Natural killer cell (primary cell): Measurements from ENCODE around the gene UGT1A10. TPM values are rescaled to one million over a fixed set of nuclear protein-coding genes. Genes with fewer than 3 reads are reported as not detected.

ENCODE experiments used
- ATAC-seq, 3 donors: fragments of 150-1000 bp in 2 of 3; fragments of 200-7000 bp in 1 of 3; cut with Tn5 transposase; 1 replicate in 1 of 3; 2 replicates in 2 of 3; pipeline ENCODE4 v1.10.0; 2021; ENCODE audit warnings: mild to moderate bottlenecking in 2 of 3, moderate library complexity in 2 of 3
- DNase-seq, 2 donors: peaks; one replicate each; pipeline versions ENCODE4 v3.0.0 to v3.0.0-alpha.2; 2013 to 2021; ENCODE audit warnings: mixed read lengths in 1 of 2
- H3K27ac ChIP-seq: one replicate; pipeline ENCODE4 v1.5.1; 2013; ENCODE audit warnings: mild to moderate bottlenecking, low read length
- H3K27me3 ChIP-seq: one replicate; pipeline ENCODE4 v1.6.1; 2013; ENCODE audit warnings: low read length; ENCODE audit not compliant: control insufficient read depth, insufficient read depth
- H3K36me3 ChIP-seq: one replicate; pipeline ENCODE4 v1.6.1; 2013; ENCODE audit warnings: low read length; ENCODE audit not compliant: control insufficient read depth, insufficient read depth
- H3K4me1 ChIP-seq: one replicate; pipeline ENCODE4 v1.6.1; 2013; ENCODE audit warnings: low read length; ENCODE audit not compliant: control insufficient read depth, insufficient read depth
- H3K4me3 ChIP-seq: one replicate; pipeline ENCODE4 v1.5.1; 2013; ENCODE audit warnings: low read length
- H3K9me3 ChIP-seq: one replicate; pipeline ENCODE4 v1.6.1; 2013; ENCODE audit warnings: low read length; ENCODE audit not compliant: control insufficient read depth, insufficient read depth
- H3K27ac Mint-ChIP-seq, 2 donors: one replicate each; pipeline ENCODE4 v1.8.0; 2022; ENCODE audit warnings: mild to moderate bottlenecking in 2 of 2, mixed read lengths in 2 of 2, moderate library complexity in 1 of 2
- H3K27me3 Mint-ChIP-seq, 2 donors: one replicate each; pipeline ENCODE4 v1.8.0; 2022; ENCODE audit warnings: low read depth in 2 of 2, mixed read lengths in 2 of 2
- H3K36me3 Mint-ChIP-seq: one replicate; pipeline ENCODE4 v1.8.0; 2022; ENCODE audit warnings: mixed read lengths
- H3K4me1 Mint-ChIP-seq, 2 donors: one replicate each; pipeline ENCODE4 v1.8.0; 2022; ENCODE audit warnings: mixed read lengths in 2 of 2
- H3K4me3 Mint-ChIP-seq: one replicate; pipeline ENCODE4 v1.8.0; 2022; ENCODE audit warnings: mild to moderate bottlenecking, moderate library complexity, mixed read lengths
- H3K9me3 Mint-ChIP-seq, 2 donors: one replicate each; pipeline ENCODE4 v1.8.0; 2022; ENCODE audit warnings: mixed read lengths in 2 of 2
- CTCF ChIP-seq: fragments of 200-600 bp; IDR thresholded peaks from one replicate; pipeline ENCODE4 v1.8.0; 2022; ENCODE audit warnings: antibody characterized with exemption
- WGBS: methylation state at CpG from one replicate; pipeline ENCODE4 v1.1.7; 2013; ENCODE audit warnings: missing lambda C conversion rate; ENCODE audit not compliant: insufficient coverage; 5-methylcytosine and 5-hydroxymethylcytosine counted together
- intact Hi-C: fragments of 100-400 bp; cut with micrococcal nuclease; formaldehyde crosslinking; loops from one replicate; pipeline ENCODE4 v1.14.2; 2022
- total RNA-seq, 4 donors: library from RNA; stranded (reverse); fragments of 120-200 nt in 1 of 4; gene quantifications; one replicate each; pipeline versions ENCODE4 v1.2.3 to v1.2.4, GENCODE V29; 2013 to 2022

UGT1A10 gene
- total RNA-seq, 3 donors from 2014 or later (not counting 1 experiment from before 2014, with no cell fraction given): not detected

GRCh38 chr2:233811732-233812131 lies 175.5 kb downstream of the UGT1A10 start:
- no peaks in the 10 kb centered on the region for H3K4me1 Mint-ChIP-seq
- intact Hi-C loops: no loop called here
- TF ChIP-seq CTCF: no peak
- no peaks in the 10 kb centered on the region for H3K27me3 ChIP-seq
- no peaks in the 10 kb centered on the region for H3K9me3 Mint-ChIP-seq
- H3K36me3 Mint-ChIP-seq: no peaks in the 10 kb centered on the region
- H3K9me3 ChIP-seq: no peaks in the 10 kb centered on the region
- H3K27me3 Mint-ChIP-seq: peaks cover 8 to 28% of the 10 kb centered on the region in 2 donors
- WGBS: 91% methylated on average over 8 of the region's 8 CpGs
- H3K27ac Mint-ChIP-seq: no peak overlapping the region
- H3K4me3 Mint-ChIP-seq: no peak overlapping the region
- no peaks in the 10 kb centered on the region for H3K4me1 ChIP-seq
- H3K4me3 ChIP-seq: no peak overlapping the region
- ATAC-seq: no peak
- H3K27ac ChIP-seq: no peak overlapping the region
- H3K36me3 ChIP-seq: no peaks in the 10 kb centered on the region
- no peak for DNase-seq

- no peak overlapping the region for H3K4me3 ChIP-seq
- DNase-seq: no peak
- no peaks in the 10 kb centered on the region for H3K27me3 ChIP-seq
- intact Hi-C loops: no loop called here
- no peak for ATAC-seq
- no peaks in the 10 kb centered on the region for H3K36me3 ChIP-seq
- no peak overlapping the region for H3K27ac Mint-ChIP-seq
- WGBS: 94% methylated on average over 3 of the region's 3 CpGs
- no peaks in the 10 kb centered on the region for H3K9me3 ChIP-seq
- peaks cover 11 to 28% of the 10 kb centered on the region in 2 donors for H3K27me3 Mint-ChIP-seq
- TF ChIP-seq CTCF: no peak
- peaks cover 0 to 5% of the 10 kb centered on the region in 2 donors for H3K4me1 Mint-ChIP-seq
- no peak overlapping the region for H3K27ac ChIP-seq
- no peaks in the 10 kb centered on the region for H3K36me3 Mint-ChIP-seq
- no peaks in the 10 kb centered on the region for H3K9me3 Mint-ChIP-seq
- no peaks in the 10 kb centered on the region for H3K4me1 ChIP-seq
- H3K4me3 Mint-ChIP-seq: no peak overlapping the region
Observed at GRCh38 chr2:233813236-233814055, 177.2 kb downstream of the UGT1A10 start.

GRCh38 chr2:233814056-233814835 lies 178.0 kb downstream of the UGT1A10 start:
- Mint-ChIP-seq H3K27me3 (peaks cover 11 to 28% of the 10 kb centered on the region in 2 donors), H3K27ac (no peak overlapping the region), H3K36me3 (no peaks in the 10 kb centered on the region), H3K9me3 (no peaks in the 10 kb centered on the region), H3K4me3 (no peak overlapping the region), H3K4me1 (peaks cover 0 to 5% of the 10 kb centered on the region in 2 donors)
- Histone ChIP-seq H3K27me3 (no peaks in the 10 kb centered on the region), H3K36me3 (no peaks in the 10 kb centered on the region), H3K9me3 (no peaks in the 10 kb centered on the region), H3K4me3 (no peak overlapping the region), H3K27ac (no peak overlapping the region), H3K4me1 (no peaks in the 10 kb centered on the region)
- intact Hi-C loops: no loop called here
- WGBS: 89% methylated on average over 2 of the region's 2 CpGs
- ATAC-seq: no peak
- no peak for DNase-seq
- no peak for TF ChIP-seq CTCF
